ENCODE data around the gene TRIM2.

TRIM2 gene

DNA sequence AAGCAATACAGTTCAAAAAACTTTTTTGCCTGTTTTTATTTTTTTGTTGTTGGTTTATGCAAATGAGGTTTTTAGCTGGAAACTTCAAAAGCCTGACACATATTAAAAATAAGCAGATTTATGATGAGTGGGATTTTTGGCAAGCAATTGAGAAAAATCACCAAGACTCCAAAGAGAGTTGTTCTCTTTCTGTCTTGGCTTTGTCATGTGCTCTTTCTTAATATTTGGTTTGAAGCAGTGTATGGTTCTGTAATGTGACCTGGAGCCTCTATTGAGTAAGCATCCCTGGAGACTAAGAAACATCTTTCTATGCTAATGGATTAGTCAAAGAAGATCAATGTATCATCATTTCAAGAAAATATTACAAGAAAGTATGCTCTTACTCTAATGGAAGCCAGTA is 11.7 kb downstream of the TRIM2 start:
- no peak overlapping the region for H3K4me3 ChIP-seq (ENCODE audit: low read depth, low read length)
- DNase-seq (ENCODE audit: low read depth), result no peak
- TF ChIP-seq, protein P1, sequence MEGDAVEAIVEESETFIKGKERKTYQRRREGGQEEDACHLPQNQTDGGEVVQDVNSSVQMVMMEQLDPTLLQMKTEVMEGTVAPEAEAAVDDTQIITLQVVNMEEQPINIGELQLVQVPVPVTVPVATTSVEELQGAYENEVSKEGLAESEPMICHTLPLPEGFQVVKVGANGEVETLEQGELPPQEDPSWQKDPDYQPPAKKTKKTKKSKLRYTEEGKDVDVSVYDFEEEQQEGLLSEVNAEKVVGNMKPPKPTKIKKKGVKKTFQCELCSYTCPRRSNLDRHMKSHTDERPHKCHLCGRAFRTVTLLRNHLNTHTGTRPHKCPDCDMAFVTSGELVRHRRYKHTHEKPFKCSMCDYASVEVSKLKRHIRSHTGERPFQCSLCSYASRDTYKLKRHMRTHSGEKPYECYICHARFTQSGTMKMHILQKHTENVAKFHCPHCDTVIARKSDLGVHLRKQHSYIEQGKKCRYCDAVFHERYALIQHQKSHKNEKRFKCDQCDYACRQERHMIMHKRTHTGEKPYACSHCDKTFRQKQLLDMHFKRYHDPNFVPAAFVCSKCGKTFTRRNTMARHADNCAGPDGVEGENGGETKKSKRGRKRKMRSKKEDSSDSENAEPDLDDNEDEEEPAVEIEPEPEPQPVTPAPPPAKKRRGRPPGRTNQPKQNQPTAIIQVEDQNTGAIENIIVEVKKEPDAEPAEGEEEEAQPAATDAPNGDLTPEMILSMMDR (IDR thresholded peaks at IDR 0.05; ENCODE audit: insufficient read depth, low read depth, low read length, missing control alignments), result no peak

DNA sequence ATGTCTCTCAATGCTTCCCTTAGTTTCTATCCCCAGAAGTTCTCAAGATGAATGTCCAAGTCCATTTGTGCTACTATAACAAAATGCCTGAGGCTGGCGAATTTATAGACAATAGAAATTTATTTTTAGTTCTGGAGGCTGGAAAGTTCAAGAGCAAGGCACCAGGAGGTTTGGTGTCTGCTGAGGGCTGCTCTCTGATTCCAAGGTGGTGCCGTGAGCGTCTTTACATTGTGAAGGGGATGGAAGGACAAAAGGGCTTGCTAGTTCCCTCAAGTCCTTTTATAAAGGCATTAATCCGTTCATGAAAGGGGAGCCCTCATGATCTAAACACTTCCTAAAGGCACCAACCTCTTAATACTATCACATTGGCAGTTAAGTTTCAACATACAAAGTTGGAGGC is 12.3 kb downstream of the TRIM2 start:
- no peak overlapping the region for H3K4me3 ChIP-seq (ENCODE audit: low read depth, low read length)
- TF ChIP-seq, protein P1 (IDR thresholded peaks at IDR 0.05; ENCODE audit: insufficient read depth, low read depth, low read length, missing control alignments), result no peak
- DNase-seq (ENCODE audit: low read depth), result no peak

DNA sequence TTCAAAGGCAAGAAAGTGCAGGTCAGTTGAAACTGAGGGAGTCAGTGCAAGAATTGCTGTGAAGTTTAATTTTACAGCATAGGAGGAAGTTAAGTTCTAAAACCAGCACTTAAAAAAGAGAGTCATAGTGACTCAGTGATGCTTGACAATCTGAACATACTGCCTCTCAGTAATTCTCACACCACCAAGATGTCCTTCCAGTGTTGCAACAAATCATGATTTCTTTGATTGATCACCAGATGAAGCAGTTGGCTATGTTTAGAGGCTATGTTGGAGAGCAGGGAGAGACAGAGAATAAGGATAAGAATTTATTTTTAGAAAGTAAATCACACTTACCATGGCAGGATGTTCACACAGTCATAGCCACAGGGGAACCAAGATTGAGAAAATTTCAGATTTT is 13.2 kb downstream of the TRIM2 start:
- no peak overlapping the region for H3K4me3 ChIP-seq (ENCODE audit: low read depth, low read length)
- TF ChIP-seq, protein P1 (IDR thresholded peaks at IDR 0.05; ENCODE audit: insufficient read depth, low read depth, low read length, missing control alignments), result no peak
- DNase-seq (ENCODE audit: low read depth), result no peak

DNA sequence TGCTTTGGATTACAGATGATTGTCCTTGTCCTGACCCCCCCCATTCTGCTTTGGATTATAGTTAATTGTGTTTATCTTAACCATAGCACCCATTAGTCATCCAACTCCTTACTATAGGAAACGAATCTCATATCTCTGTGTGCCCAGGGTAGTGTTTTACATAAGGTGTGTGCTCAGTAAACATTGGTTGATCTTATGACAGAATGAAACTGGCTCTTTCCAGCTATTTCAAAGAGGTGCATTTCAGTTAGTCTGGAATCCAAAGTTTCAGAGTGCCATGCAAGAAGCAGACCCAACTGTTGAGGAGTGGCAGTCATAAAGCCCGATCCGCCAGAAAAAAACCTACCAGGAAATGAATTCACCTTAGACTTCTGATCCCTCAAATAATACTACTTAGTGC is 14.7 kb downstream of the TRIM2 start:
- DNase-seq (ENCODE audit: low read depth), result no peak
- TF ChIP-seq, protein P1 (IDR thresholded peaks at IDR 0.05; ENCODE audit: insufficient read depth, low read depth, low read length, missing control alignments), result no peak
- H3K4me3 ChIP-seq (ENCODE audit: low read depth, low read length), result no peak overlapping the region

DNA sequence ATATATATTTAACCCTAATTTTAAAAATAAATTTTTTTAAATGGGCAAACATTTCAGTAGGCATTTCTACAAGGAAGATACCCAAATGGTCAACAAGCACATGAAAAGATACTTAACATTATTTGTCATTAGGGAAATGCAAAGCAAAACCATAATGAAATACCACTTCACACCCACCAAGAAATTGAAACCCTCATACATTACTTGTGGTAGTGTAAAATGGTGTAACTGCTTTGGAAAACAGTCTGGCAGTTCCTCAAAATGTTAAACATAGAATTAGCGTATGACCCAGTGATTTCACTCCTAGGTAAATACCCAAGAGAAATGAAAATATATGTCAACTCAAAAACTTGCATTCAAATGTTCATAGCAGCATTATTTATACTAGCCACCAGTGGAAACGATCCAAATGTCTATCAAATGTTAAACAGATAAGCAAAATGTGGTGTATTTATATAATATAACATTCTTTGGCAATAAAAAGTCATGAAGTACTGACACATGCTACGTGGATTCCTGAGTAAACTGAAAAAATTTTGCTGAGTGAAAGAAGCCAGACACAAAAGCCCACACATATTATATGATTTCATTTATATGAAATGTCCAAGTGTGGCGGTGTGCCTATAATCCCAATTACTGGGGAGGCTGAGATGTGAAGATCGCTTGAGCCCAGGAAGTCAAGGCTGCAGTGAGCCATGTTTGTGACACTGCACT is 16.6 kb downstream of the TRIM2 start:
- no peak for DNase-seq (ENCODE audit: low read depth)
- H3K4me3 ChIP-seq (ENCODE audit: low read depth, low read length), result no peak overlapping the region
- TF ChIP-seq, protein P1 (IDR thresholded peaks at IDR 0.05; ENCODE audit: insufficient read depth, low read depth, low read length, missing control alignments), result no peak

DNA sequence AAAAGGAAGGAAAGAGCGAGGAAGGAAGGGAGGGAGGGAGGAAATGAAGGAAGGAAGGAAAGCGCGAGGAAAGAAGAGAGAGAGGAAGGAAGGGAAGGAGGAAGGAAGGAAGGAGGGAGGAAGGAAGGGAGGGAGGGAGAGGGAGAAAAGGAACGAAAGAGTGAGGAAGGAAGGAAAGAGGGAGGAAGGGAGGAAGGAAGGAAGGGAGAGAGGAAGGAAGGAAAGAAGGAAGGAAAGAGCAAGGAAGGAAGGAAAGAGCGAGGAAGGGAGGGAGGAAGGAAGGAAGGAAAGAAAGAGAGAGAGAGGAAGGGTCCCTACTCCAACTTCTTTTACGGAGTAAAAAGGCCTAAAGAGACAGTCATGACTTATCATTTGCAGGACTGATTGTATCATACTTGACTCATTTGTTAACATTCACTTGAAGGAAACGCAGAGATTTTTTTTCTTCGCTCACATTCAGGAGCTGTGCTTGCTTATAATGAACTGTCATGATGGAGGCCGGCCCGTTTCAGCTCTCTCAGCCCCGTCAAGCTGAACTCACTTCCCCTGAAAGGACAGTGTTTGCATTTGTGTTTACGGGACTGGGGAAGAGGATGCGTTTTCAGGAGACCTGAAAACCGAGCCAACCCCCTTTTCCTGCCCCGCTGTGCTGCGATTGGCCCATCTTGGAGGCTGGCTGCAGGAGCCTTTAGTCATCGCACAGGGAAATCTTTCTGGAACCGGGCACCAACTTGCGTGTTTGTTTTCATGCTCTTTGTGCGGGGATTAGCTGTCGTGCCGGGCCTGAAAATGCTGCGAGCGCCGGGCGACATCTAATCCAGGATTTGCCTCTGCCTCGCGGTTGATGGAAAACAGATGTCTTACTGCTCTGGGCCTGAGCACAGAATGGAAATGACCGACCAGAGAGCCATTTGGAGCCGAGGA is 17.8 kb downstream of the TRIM2 start:
- DNase-seq (ENCODE audit: low read depth), result peak; percentile 11
- H3K4me3 ChIP-seq (ENCODE audit: low read depth, low read length), result peak overlapping the region; percentile 35
- TF ChIP-seq, protein P1 (IDR thresholded peaks at IDR 0.05; ENCODE audit: insufficient read depth, low read depth, low read length, missing control alignments), result no peak
